ENCODE results near the gene C4orf50.
"Not testable (repeated sequence)": the region's sequence is repeated elsewhere in the genome, so short reads cannot be mapped to it uniquely, and the experiment has no call there.

C4orf50 gene

DNA sequence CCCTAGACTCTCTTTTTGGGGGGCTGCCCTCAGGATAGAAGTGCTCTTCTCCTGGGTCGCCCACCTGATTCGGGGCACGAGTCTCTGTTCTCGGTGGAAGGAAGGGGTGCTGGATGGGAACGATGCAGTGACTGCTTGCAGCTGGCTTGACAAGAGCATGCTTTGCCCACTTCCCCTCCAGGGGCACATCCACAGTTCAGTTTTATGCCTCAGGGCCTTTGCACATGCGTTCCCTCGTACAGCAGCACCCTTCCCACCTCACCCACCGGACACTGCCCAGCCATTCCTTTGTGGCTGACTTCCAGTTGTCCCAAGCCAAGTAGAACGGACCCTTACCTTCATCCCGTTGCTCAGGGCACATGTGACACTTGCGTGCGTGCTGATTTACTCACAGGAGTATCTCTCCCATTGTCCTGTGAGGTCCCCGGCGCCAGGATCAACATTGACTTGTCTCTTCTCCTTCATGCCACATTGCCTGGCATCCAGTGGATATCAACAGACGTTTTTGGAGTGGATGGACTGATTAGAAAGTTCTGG, 60.0 kb downstream of the C4orf50 start:
- Histone ChIP-seq H3K4me3 (ENCODE audit: low read depth, low read length) (no peak overlapping the region), H3K27me3 (ENCODE audit: control insufficient read depth, insufficient read depth, low read length) (peaks cover 2% of the 10 kb centered on the region), H3K4me1 (ENCODE audit: control insufficient read depth, insufficient read depth, low read length) (peaks cover 8% of the 10 kb centered on the region), H3K36me3 (ENCODE audit: control insufficient read depth, insufficient read depth, low read length) (no peaks in the 10 kb centered on the region), H3K9me3 (ENCODE audit: control insufficient read depth, insufficient read depth, low read length) (no peaks in the 10 kb centered on the region), H3K9ac (ENCODE audit: low read depth, low read length) (no peak overlapping the region)

DNA sequence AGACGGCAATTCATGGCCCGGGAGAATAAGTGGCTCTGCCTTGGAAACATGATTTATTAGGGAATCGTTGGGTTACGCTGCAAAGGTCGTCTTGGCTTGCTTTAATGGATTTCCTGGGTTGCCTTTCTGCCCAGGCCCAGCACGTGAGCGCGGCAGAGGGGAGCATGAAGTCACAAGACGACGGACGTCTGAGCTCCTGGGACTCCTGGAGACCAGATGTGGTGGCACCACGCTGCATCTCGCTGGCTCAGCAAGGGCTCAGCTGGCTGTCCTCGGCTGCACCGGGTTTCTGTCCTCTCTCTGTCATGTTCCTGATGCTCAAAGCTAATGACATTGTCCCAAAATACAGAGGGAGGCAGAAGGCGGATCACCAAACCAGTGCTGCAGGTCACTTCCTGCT, 61.2 kb downstream of the C4orf50 start:
- H3K9ac ChIP-seq (ENCODE audit: low read depth, low read length) = no peak overlapping the region
- no peak overlapping the region for H3K4me3 ChIP-seq (ENCODE audit: low read depth, low read length)
- no peaks in the 10 kb centered on the region for H3K9me3 ChIP-seq (ENCODE audit: control insufficient read depth, insufficient read depth, low read length)
- peaks cover 2% of the 10 kb centered on the region for H3K27me3 ChIP-seq (ENCODE audit: control insufficient read depth, insufficient read depth, low read length)
- peaks cover 8% of the 10 kb centered on the region for H3K4me1 ChIP-seq (ENCODE audit: control insufficient read depth, insufficient read depth, low read length)
- H3K36me3 ChIP-seq (ENCODE audit: control insufficient read depth, insufficient read depth, low read length) = no peaks in the 10 kb centered on the region

DNA sequence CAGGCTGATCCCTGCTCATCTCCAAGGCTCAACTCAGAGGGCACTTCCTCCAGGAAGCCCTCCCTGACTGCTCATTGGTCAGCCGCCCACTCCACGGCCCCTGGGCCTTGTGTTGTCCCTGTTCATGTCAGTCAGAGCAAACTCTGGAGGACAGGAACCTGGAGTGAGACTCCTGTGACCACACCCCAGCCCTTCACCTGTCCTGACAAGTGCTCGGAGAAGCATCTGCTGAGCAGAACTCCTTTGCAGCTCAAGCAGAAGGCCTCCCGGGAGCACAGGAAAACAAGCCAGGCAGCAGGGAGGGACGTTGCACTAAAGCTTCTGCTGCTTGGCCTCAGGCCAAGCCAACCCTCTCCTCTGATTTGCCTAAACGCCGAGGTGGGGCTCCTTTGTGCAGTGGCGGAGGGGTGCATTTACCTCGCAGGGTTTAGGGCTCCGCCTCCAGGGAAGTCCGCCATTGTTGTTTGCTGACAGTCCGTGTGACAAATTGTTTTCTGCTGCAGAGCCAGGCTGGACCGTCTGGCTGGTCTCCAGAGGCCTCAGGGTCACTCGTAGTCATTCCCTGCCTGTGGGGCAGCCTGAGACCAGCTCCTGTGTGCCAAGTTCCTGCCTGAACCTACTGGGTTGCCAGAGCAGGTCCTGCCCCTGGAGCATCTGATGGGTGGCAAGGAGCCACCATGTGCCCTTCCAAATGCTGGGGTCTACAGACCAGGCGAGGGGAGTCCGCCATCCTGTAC, 61.8 kb downstream of the C4orf50 start:
- Histone ChIP-seq H3K27me3 (ENCODE audit: control insufficient read depth, insufficient read depth, low read length) (peaks cover 2% of the 10 kb centered on the region), H3K4me1 (ENCODE audit: control insufficient read depth, insufficient read depth, low read length) (peaks cover 8% of the 10 kb centered on the region), H3K4me3 (ENCODE audit: low read depth, low read length) (no peak overlapping the region), H3K9ac (ENCODE audit: low read depth, low read length) (no peak overlapping the region), H3K36me3 (ENCODE audit: control insufficient read depth, insufficient read depth, low read length) (no peaks in the 10 kb centered on the region), H3K9me3 (ENCODE audit: control insufficient read depth, insufficient read depth, low read length) (no peaks in the 10 kb centered on the region)

DNA sequence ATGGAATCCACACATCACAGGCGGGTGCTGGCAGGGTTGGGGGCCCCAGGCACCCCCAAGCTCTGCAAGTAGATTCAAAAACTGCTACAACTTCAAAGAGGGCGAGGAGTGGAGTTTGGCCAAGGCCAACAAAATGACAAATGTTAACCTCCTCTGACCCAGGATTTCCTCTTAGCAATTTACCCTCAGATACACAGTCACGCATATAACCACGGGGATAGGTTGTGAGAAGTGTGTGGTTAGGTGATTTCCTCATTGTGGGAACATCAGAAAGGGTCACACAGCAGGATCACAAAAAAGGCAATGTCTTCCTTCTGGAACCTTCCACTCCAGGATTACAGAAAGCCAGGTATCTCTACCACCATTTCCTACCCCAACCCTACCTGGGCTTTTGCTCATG, 62.4 kb downstream of the C4orf50 start:
- Histone ChIP-seq H3K9ac (ENCODE audit: low read depth, low read length) (no peak overlapping the region), H3K27me3 (ENCODE audit: control insufficient read depth, insufficient read depth, low read length) (peaks cover 2% of the 10 kb centered on the region), H3K4me3 (ENCODE audit: low read depth, low read length) (no peak overlapping the region), H3K4me1 (ENCODE audit: control insufficient read depth, insufficient read depth, low read length) (peaks cover 8% of the 10 kb centered on the region), H3K9me3 (ENCODE audit: control insufficient read depth, insufficient read depth, low read length) (no peaks in the 10 kb centered on the region), H3K36me3 (ENCODE audit: control insufficient read depth, insufficient read depth, low read length) (no peaks in the 10 kb centered on the region)

DNA sequence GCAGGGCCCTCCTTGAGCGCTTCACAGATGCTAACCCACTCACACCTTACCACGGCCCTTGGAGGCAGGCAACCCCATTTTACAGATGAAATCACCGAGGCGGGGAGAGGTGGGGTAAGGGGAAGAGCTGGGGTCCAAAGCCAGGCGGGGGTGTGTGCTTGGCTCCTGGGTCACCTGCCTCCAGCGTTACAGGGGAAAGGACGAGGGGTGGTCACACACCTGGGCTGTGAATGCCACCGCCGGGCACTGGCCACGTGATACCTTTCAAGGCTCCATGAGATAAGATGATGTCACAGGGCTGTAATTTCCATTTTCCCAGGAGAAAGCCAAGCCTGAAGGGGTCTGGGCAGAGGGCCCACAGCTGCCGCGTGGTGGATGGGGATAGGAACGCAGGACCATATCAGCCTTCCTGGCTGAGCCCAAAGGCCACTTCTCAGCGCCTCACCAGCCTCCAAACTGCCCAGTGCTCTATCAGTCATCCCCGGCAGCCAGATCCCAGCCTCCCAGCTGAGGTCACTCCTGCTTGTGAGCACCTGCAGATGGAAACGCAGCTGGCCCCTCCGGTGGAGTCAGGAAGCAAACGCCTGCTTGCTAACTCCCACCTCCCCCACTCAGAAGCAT, 62.9 kb downstream of the C4orf50 start:
- H3K4me1 ChIP-seq (ENCODE audit: control insufficient read depth, insufficient read depth, low read length) = peaks cover 8% of the 10 kb centered on the region
- peaks cover 1% of the 10 kb centered on the region for H3K27me3 ChIP-seq (ENCODE audit: control insufficient read depth, insufficient read depth, low read length)
- no peak overlapping the region for H3K4me3 ChIP-seq (ENCODE audit: low read depth, low read length)
- H3K36me3 ChIP-seq (ENCODE audit: control insufficient read depth, insufficient read depth, low read length) = no peaks in the 10 kb centered on the region
- no peaks in the 10 kb centered on the region for H3K9me3 ChIP-seq (ENCODE audit: control insufficient read depth, insufficient read depth, low read length)
- no peak overlapping the region for H3K9ac ChIP-seq (ENCODE audit: low read depth, low read length)

DNA sequence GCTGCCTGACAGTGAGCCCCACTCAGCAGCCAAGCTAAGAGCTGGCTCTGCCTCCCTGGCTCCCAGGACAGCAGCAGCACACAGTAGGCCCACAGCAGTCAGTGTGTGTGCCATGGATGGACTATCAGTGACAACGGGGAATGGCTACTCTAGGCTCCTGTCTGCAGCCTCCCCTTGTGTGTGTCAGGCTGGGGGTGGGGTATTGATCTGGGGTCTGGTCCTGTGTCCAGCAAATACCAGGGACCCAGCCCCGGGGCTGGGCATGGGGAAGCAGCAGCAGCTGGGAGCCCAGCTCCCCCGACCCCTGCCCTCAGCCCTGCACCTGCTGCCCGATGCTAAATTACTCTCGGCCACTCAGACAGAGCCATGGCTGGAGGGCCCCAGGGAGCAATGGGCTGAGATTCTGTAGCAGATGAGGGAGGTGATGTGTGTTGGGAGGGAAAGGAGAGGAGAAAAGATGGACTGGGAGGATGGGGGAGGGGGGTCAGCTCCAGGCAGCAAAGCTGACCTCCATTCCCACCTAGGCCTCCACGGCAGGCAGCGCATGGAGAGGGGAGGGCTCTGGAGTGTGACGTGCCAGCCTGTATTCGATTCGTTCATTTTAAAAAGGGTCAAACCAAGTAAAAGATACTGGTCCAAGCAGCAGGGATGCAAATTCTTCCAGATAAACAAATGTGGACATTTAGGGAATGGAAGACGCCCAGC, 64.0 kb downstream of the C4orf50 start:
- H3K4me1 ChIP-seq (ENCODE audit: control insufficient read depth, insufficient read depth, low read length) = peaks cover 8% of the 10 kb centered on the region
- no peaks in the 10 kb centered on the region for H3K27me3 ChIP-seq (ENCODE audit: control insufficient read depth, insufficient read depth, low read length)
- H3K9ac ChIP-seq (ENCODE audit: low read depth, low read length) = no peak overlapping the region
- H3K4me3 ChIP-seq (ENCODE audit: low read depth, low read length) = no peak overlapping the region
- no peaks in the 10 kb centered on the region for H3K9me3 ChIP-seq (ENCODE audit: control insufficient read depth, insufficient read depth, low read length)
- no peaks in the 10 kb centered on the region for H3K36me3 ChIP-seq (ENCODE audit: control insufficient read depth, insufficient read depth, low read length)

DNA sequence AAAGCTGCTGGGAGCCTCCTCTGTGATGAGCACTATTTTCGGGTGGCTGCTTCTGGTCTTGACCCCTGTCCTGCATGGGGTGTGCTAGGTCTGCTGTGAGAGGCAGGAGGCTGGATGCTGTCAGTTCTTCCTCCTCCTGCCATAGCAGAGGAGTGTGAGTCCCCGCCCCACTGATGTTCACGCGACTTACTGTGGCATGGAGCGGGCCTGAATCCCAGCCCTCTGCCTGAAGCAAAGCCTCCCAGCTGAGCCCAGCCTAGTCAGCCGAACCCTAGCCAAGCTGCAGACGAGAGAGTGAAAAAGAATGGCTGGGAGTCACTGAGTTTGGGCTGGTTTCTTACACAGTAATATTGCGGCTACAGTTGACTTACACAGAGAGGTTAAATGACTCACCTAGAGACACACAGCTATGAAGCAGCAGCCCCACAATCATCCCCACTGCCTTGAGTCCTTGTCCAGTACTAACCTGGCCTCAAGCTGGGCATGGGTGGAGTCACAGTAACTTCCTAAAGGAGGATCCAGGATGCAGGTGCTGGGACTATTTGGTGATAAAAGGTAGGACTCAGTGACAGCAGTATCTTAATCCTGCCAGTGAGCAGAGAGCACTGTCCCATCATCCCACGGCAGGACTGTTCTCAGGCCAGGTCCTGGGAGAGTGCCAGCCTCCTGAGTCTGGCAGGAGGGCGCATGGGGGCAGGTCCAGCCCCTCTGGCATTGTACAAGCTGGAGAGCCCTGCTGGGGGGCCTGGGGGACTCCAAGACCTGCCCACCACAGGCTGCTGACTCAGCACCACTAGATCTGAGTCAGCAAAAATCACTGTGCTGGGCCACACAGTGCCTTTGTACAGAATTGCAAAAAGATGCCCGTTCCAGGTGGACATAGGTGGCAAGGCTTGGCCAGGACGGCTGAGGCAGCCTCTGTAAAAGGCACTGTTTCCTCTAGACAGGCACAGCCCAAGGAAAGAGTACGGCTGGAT, 65.0 kb downstream of the C4orf50 start:
- H3K4me3 ChIP-seq (ENCODE audit: low read depth, low read length) = no peak overlapping the region

DNA sequence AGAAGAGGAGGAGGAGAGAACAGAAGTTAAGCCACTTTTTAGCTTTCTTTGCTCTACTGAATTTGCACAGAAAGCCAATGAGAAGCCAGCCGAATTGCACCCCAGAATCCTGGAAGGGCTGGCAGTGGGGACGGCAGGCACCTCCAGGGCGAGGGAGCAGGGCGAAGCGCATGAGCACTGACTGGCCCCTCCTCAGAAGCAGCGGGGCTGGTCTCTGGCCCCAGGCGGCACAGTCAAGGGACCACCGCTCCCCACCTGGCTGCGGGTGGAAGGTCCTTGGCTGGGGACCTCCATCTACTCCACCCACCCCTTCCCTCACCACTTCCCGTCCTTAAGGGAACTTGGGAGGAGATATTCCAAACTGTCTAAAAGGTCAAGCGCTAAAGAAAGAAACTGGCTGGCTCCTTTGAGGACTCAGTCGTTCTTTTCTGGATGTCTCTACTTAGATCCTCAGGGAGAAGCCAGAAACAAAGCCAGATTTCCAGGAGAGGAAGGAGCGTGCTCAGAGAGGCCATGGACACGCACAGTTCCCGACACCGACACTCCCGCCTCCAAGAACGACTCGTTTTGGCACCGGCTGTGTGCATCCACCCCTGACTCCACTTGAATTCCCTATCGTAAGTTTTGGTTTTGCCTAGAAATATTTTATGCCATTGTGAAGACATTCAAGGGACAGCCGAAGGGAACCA, 65.8 kb downstream of the C4orf50 start:
- no peak overlapping the region for H3K4me3 ChIP-seq (ENCODE audit: low read depth, low read length)
- peaks cover 8% of the 10 kb centered on the region for H3K4me1 ChIP-seq (ENCODE audit: control insufficient read depth, insufficient read depth, low read length)
- H3K36me3 ChIP-seq (ENCODE audit: control insufficient read depth, insufficient read depth, low read length) = no peaks in the 10 kb centered on the region
- H3K27me3 ChIP-seq (ENCODE audit: control insufficient read depth, insufficient read depth, low read length) = no peaks in the 10 kb centered on the region
- H3K9me3 ChIP-seq (ENCODE audit: control insufficient read depth, insufficient read depth, low read length) = no peaks in the 10 kb centered on the region
- no peak overlapping the region for H3K9ac ChIP-seq (ENCODE audit: low read depth, low read length)

More for the DNA sequence above, 65.0 kb downstream of the C4orf50 start:
- Histone ChIP-seq H3K4me1 (ENCODE audit: control insufficient read depth, insufficient read depth, low read length) (peaks cover 8% of the 10 kb centered on the region), H3K27me3 (ENCODE audit: control insufficient read depth, insufficient read depth, low read length) (no peaks in the 10 kb centered on the region), H3K9me3 (ENCODE audit: control insufficient read depth, insufficient read depth, low read length) (no peaks in the 10 kb centered on the region), H3K36me3 (ENCODE audit: control insufficient read depth, insufficient read depth, low read length) (no peaks in the 10 kb centered on the region), H3K9ac (ENCODE audit: low read depth, low read length) (no peak overlapping the region)

DNA sequence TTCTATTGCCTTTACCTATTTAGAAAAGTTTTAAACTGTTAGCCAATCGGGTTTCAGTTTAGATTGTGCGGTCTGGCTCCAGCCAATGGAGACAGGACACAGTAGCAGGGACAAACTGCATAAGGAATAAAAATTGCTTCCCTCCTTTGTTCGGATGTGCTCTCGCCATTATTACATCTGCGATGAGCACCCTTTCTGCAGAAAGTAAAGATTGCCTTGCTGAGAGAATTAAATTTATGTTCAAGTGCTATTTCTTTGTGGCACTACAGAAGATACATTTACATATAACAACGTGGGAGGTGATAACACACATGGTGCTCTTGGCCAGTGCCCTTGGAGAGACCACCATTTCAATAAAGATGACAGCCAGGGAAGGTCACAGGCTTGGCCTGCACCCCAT, 71.6 kb downstream of the C4orf50 start:
- not testable (repeated sequence) for H3K4me1 ChIP-seq (ENCODE audit: control insufficient read depth, insufficient read depth, low read length); H3K9me3 ChIP-seq (ENCODE audit: control insufficient read depth, insufficient read depth, low read length); H3K4me3 ChIP-seq (ENCODE audit: low read depth, low read length); H3K36me3 ChIP-seq (ENCODE audit: control insufficient read depth, insufficient read depth, low read length); H3K9ac ChIP-seq (ENCODE audit: low read depth, low read length); H3K27me3 ChIP-seq (ENCODE audit: control insufficient read depth, insufficient read depth, low read length)

DNA sequence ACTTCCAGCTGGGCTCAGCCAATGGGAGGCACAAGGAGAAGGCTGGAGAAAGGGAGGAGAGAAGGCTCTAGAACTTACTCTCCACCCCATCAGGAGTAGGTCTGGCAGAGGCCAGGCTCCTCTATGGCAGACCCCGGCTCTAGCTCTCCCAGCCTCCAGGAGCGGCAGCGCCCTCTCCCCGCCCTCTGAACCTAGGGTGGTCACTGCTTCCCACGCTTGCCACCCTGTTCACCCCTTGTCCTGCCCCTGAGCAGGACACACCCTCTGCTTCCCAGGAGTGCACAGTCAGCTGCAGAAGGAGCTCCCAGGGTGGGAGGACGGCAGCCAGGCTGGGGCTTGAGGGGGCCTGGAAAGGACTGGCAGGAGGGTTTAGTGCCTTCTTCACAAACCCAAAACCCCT, 72.3 kb downstream of the C4orf50 start:
- no peaks in the 10 kb centered on the region for H3K36me3 ChIP-seq (ENCODE audit: control insufficient read depth, insufficient read depth, low read length)
- H3K9ac ChIP-seq (ENCODE audit: low read depth, low read length) = no peak overlapping the region
- H3K27me3 ChIP-seq (ENCODE audit: control insufficient read depth, insufficient read depth, low read length) = no peaks in the 10 kb centered on the region
- H3K9me3 ChIP-seq (ENCODE audit: control insufficient read depth, insufficient read depth, low read length) = no peaks in the 10 kb centered on the region
- H3K4me1 ChIP-seq (ENCODE audit: control insufficient read depth, insufficient read depth, low read length) = no peaks in the 10 kb centered on the region
- H3K4me3 ChIP-seq (ENCODE audit: low read depth, low read length) = no peak overlapping the region

DNA sequence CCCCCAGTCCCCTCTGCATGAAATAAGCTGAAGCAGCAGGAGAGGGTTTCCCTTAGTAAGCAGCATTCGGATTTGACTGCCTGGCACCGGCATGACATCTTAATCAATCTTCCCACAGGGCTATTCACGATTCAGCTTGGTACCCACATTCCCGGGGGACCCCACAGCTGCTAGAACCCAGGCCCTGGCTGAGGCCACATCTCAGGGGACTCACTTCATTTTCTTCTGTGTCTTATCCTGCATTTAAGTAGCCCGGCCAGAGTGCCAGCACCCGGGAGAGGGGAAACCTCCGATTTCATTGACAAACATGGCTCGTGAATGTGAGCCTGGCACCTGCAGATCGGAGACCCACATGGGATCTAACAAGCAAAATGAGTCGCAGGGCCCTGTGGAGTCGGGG, 73.1 kb downstream of the C4orf50 start:
- no peak overlapping the region for H3K4me3 ChIP-seq (ENCODE audit: low read depth, low read length)
- no peaks in the 10 kb centered on the region for H3K27me3 ChIP-seq (ENCODE audit: control insufficient read depth, insufficient read depth, low read length)
- no peak overlapping the region for H3K9ac ChIP-seq (ENCODE audit: low read depth, low read length)
- no peaks in the 10 kb centered on the region for H3K4me1 ChIP-seq (ENCODE audit: control insufficient read depth, insufficient read depth, low read length)
- no peaks in the 10 kb centered on the region for H3K9me3 ChIP-seq (ENCODE audit: control insufficient read depth, insufficient read depth, low read length)
- no peaks in the 10 kb centered on the region for H3K36me3 ChIP-seq (ENCODE audit: control insufficient read depth, insufficient read depth, low read length)
